Superior temporal gyrus (tissue), 1 donor: Measurements from ENCODE around the gene CA6.
"Not testable (repeated sequence)": the region's sequence is repeated elsewhere in the genome, so short reads cannot be mapped to it uniquely, and the experiment has no call there.

Source experiments
- DNase-seq: peaks from one replicate; pipeline ENCODE4 v3.0.0-alpha.2; 2016; ENCODE audit errors: extremely low spot score

CA6 gene

DNA sequence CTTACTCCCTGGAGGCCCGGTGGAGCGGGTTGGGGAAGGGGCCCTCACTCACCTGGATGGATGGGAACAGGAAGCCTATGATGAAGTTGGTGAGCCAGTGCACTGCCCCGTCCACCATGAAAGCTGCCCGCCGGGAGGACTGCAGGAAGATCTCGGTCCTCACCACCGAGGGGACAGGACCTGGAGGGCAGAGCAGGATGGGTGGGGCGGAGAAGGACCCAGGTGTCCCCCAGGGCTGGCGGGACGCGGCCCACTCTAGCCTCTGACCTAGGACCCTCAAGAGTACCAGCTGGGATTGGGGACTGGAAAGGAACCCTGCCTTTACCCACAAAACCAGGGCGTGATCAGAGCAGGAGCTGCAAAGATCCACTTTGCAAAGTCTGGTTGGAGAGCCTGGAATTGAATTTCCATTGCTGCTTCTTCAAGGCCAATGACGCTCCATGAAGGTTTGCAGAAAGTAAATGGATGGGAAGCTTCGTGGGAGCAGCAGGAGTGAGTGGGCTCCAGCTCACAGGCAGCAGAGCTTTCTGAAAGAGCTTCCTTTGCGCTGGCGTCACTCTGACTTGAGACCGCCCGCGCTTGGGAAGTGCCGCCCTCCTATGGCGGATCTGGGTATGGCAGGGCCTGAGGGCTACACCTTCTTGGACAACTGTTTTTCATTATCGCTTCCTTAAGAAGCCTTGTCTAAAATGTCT, 59.2 kb downstream of the CA6 start:
- DNase-seq: peak; percentile 83

- DNase-seq: no peak
These were observed 59.7 kb downstream of the CA6 start for GRCh38 chr1:9005395-9005708.

DNA sequence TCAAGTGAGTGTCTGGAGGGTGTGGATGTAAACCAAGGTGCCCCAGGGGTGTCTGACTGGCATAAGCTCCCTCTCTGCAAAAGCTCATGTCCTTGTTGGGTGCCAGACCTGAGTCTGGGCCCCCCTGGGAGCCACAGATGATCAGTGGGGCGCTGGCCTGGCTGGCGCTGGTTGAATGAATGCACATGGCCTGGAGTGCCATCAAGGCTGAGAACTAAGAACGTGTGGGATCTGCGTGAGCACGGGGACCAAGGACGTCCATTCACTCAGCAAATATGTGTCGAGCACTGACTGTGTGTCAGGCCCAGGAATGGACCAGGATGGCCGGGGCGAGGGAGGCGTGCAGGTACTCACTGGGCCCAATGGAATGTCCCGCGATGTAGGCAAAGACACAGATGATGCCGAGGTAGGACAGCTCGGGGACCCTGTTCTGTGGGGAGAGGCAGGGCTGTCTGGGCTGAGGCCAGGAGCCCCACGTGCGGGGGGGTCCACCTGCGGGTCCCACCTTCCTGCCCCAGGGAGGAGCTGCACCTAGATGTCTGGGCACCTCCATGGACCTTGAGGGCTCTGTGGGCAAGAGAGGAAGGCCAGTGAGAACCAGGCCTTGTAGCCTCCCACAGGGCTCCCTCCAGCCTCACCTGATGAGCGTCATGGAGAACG, 61.4 kb downstream of the CA6 start:
- DNase-seq: no peak

DNA sequence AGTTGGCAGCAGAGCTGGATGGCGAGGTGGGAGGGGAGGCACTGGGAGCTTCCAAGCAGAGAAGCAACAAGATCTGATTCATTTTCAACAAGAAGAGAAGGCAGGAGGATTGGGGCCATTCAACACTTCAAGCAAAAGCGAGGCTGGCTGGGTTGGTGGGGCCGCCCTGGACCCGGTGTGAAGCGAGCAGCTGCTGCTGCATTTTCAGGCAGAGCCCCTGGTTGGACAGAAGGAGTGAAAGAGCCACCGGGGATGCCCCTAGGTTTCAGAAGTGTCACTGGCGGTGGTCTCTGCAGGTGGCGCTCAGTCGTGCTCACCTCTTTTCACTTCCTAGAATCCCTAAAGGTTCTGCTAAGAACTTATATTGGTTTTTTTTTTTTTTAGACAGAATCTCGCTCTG, 62.6 kb downstream of the CA6 start:
- no peak for DNase-seq

DNA sequence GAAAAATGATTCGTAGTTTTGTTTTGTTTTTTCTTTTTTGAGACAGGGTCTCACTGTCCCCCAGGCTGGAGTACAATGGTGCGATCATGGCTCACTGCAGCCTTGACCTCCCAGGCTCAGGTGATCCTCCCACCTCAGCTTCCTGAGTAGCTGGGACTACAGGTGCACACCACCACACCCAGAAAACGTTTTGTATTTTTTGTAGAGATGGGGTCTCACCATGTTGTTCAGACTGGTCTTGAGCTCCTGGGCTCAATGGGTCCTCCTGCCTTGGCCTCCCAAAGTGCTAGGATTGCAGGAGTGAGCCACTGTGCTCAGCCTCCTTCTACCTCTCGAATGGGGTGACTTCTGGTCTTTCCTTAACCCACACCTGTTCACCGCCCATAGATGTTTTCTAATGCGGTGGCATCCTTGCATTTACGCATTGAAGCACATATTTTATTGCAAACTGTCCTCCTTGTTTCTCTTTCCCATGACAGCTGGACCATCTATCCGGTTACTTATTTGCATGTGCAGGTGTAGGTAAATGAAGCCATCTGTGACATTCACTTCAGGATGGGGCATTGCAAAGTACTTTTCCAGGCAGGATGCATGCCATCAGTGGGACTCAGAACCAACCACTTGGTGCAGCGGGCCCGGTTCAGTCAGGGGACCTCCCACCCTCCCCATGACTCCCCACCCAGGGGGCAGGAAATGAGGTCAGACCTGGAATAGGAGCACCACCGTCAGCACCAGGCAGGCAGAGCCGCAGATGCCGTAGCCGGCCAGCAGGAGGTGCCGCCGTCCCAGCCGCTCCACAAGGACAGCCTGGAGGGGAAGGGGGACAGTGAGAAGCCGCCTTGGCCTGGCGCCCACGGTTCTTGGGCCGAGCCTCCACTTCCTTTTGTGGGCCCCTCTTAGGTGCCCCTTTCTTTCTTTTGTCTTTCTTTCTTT, 64.0 kb downstream of the CA6 start:
- DNase-seq: no peak

DNA sequence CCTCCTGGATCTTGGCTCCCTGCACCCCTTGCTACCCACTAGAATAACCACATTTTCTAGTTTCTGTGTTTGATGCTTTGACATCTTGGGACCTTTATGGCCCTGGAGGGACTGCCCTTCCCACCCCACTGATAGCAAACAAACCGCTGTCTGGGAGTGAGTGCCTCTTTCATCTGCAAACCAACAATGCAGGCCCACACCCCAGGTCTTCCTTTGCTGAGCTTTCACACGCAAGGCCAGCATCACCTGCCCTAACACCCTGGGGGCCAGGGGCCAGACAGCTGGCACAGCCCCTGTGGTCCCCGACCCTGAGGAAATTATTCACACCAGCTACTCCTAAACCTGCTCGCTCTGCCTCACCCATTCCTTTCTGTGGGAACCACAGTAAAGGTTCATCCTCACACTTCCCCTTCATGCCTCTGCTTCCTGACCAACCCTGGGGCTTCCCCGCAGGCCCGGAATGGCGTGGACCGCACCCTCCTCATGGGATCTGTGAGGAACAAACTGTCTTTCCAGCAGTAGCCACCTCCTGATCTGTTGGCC, 65.2 kb downstream of the CA6 start:
- DNase-seq: no peak

GRCh38 chr1:9013819-9014218, 68.2 kb downstream of the CA6 start:
- DNase-seq: no peak

DNA sequence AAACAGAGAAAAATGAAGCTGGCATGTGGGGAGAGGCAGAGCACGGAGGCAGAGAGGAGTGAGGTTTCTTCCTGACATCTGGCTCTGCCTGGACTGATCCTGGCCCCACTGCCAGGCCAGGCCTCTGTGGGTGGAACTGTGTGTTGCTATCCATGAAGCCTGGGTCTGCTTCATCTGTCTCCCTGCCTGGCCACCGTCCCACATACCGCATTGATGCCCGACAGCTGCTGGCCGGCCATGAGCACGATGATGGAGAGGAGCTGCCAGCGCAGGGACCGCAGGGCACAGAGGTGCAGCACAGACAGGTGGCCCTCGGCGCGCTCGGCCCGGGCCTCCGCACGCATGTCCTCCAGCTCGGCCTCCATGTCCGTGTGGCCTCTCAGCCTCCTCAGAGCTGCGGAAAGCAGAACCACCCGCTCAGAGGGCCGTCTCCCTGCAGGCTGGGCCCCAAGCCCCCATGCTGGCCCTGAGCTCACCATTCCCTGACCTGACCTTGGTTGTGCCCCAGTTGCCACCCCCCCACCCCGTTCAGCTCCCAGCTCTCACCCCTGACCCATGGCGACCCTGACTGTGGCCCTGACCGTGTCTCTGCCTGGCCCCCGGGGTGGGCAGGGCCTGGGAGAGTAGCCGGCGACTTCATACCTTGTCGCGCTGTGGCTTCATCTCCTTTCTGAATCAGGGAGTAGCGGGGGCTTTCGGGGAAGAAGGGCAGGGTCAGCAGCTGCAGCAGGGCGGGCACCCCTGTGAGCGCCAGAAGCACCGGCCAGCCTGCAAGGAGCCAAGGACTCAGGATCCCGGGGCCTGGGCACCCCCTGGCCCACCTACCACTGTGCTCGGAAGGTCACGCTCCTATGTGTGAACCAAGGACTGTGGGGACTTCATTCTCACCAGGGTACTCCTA, 69.1 kb downstream of the CA6 start:
- DNase-seq: no peak

GRCh38 chr1:9016455-9016854, 70.8 kb downstream of the CA6 start:
- DNase-seq: no peak

GRCh38 chr1:9018333-9018732, 72.7 kb downstream of the CA6 start:
- no peak for DNase-seq

- DNase-seq: no peak
These were observed 74.2 kb downstream of the CA6 start for GRCh38 chr1:9019896-9020295.

DNA sequence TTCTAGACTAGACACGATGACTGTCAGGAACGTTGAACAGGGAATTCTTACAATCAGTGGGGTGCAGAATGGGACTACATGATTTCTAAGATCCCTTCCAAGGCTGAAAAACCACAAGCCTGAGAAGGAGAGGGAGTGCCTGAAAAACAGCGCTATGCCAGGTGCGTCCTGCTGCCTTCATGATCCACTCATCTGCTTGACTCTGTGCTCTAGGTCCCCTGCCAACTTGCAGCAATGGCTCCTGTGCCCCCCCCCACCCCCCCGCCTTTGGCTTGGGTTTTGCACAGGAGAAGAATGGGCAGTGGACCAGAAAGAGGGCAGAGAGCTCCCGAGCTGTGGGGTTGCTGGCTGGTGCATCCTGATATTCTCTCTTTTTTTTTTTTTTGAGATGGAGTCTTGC, 74.6 kb downstream of the CA6 start:
- no peak for DNase-seq

- not testable (repeated sequence) for DNase-seq
These were observed 76.5 kb downstream of the CA6 start for GRCh38 chr1:9022026-9022738.

- DNase-seq: no peak
These were observed 77.1 kb downstream of the CA6 start for GRCh38 chr1:9022773-9023172.
